Measurements from ENCODE around the gene WWP2. TPM values are rescaled to one million over a fixed set of nuclear protein-coding genes. Genes with fewer than 3 reads are reported as not detected.
A peak's percentile ranks its signal among the peaks of the same experiment; 100 is the strongest.

WWP2 gene
- total RNA-seq, 6 donors from 2014 or later = 59.5 to 125 (median 82.3) TPM

- Histone ChIP-seq H3K9me3 (no peaks in the 10 kb centered on the region), H3K27me3 (no peaks in the 10 kb centered on the region), H3K36me3 (peaks cover 0 to 23% (median 6%) of the 10 kb centered on the region in 4 donors), H3K4me3 (no peak overlapping the region), H3K4me1 (no peaks in the 10 kb centered on the region), H3K27ac (no peak overlapping the region)
- TF ChIP-seq POLR2AphosphoS5 (IDR thresholded peaks at IDR 0.05) (no peak), CTCF (IDR thresholded peaks at IDR 0.05) (no peak), POLR2A (IDR thresholded peaks at IDR 0.05) (no peak), EP300 (IDR thresholded peaks at IDR 0.05) (no peak)
- ATAC-seq (ENCODE audit: low FRiP score in 2 of 2) (no peak), DNase-seq (no peak)
- 86 to 88% methylated on average over 8 of the region's 8 CpGs for WGBS, 2 donors
Observed at GRCh38 chr16:69903865-69904415, 141.8 kb downstream of the WWP2 start.

DNA sequence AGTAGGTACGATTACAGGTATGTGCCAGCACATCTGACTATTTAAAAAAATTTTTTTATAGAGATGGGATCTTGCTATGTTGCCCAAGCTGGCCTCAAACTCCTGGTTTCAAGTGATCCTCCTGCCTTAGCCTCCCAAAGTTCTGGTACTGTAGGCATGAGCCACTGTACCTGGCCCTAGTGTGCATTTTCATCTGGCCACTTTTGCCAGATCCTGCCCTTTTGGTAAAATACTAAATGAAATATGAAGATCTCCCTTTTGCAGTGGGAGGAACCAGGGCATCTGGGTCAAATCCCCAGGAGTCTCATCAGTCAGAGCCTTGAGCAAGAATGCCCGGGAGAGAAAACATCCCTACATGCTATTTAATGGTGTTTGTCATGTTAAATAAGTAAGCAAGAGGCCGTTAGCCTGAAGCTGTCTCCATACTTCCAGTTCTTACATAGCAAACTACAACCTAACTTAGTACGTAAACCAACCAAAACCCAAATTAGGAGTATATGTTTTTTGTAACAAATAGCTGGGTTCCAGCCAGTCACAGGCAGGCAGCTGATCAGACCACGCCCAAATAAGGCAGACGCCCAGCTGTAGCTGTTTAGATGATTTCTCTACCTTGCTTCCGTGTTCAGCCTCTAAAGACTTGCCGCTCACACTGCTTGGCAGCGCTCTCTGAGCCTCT, 142.5 kb downstream of the WWP2 start:
- TF ChIP-seq CTCF (IDR thresholded peaks at IDR 0.05) = no peak
- no peak for TF ChIP-seq POLR2AphosphoS5 (IDR thresholded peaks at IDR 0.05)
- TF ChIP-seq EP300 (IDR thresholded peaks at IDR 0.05) = no peak
- TF ChIP-seq POLR2A (IDR thresholded peaks at IDR 0.05) = no peak

DNA sequence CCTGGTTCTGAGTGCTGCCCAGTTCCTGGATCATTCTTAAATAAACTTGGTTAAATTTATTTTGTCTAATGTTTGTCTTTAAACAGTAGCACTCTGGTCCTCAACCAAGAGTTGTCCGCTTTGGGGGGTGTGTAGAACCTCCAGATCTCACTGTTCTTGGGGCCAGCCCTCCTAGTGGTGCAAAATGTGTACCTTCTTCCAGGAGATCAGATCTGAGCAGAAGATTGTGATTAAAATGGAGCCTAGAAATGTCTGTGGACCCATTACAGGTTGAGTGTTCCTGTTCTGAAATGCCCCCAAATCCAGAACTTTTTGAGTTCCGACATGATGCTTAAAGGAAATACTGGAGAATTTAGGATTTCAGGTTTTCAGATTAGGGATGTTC, 143.0 kb downstream of the WWP2 start:
- Histone ChIP-seq H3K9me3 (no peaks in the 10 kb centered on the region), H3K27me3 (no peaks in the 10 kb centered on the region), H3K4me3 (no peak overlapping the region), H3K4me1 (no peaks in the 10 kb centered on the region), H3K36me3 (peaks cover 0 to 34% (median 11%) of the 10 kb centered on the region in 4 donors), H3K27ac (no peak overlapping the region)
- WGBS, 2 donors = 57 to 86% methylated on average over 2 of the region's 2 CpGs
- ATAC-seq (ENCODE audit: low FRiP score in 2 of 2) (no peak), DNase-seq (no peak)
- TF ChIP-seq POLR2AphosphoS5 (IDR thresholded peaks at IDR 0.05) = no peak
- no peak for TF ChIP-seq EP300 (IDR thresholded peaks at IDR 0.05)
- no peak for TF ChIP-seq POLR2A (IDR thresholded peaks at IDR 0.05)
- no peak for TF ChIP-seq CTCF (IDR thresholded peaks at IDR 0.05)

More for the DNA sequence above, 142.5 kb downstream of the WWP2 start:
- peak in 1 of 2 donors; percentile 58 for DNase-seq
- no peaks in the 10 kb centered on the region for H3K9me3 ChIP-seq
- H3K27ac ChIP-seq = no peak overlapping the region
- ATAC-seq (ENCODE audit: low FRiP score in 2 of 2) = no peak
- H3K27me3 ChIP-seq = no peaks in the 10 kb centered on the region
- WGBS, 2 donors = 68 to 89% methylated on average over 9 of the region's 9 CpGs
- H3K36me3 ChIP-seq = peaks cover 0 to 30% (median 11%) of the 10 kb centered on the region in 4 donors
- H3K4me3 ChIP-seq = no peak overlapping the region
- H3K4me1 ChIP-seq = no peaks in the 10 kb centered on the region

DNA sequence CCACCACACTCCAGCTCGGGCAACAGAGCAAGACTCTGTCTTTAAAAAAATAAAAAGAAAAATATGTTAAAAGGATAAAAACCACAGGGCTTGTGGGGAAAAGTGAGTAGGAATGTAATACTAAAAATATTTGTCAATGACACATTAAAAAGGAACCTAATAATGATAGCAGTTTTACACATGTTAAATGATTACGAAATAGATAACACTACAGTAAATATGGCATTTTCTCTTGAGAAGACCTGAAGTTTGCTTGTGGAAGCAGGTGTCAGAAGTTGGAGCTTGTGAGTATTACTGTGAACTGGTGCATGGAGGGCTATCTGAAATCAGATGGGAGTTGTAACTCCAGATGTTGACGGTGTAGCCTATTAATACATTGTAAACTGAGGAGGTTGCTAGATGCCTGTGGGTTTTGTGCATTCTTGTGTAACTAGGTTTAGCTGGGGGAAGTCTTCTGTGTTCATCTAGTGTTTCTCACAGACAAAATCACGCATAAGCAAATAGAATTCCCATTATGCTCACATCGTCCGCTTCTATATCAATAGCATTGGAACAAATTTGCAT, 144.8 kb downstream of the WWP2 start:
- ATAC-seq (ENCODE audit: low FRiP score in 2 of 2) (peak in 1 of 2 donors; percentile 62), DNase-seq (no peak)
- H3K27me3 ChIP-seq = no peaks in the 10 kb centered on the region
- 91 to 97% methylated on average over 6 of the region's 6 CpGs for WGBS, 2 donors
- no peak overlapping the region for H3K27ac ChIP-seq
- H3K4me1 ChIP-seq = no peaks in the 10 kb centered on the region
- TF ChIP-seq POLR2AphosphoS5 (IDR thresholded peaks at IDR 0.05) = no peak
- TF ChIP-seq EP300 (IDR thresholded peaks at IDR 0.05) = no peak
- TF ChIP-seq CTCF (IDR thresholded peaks at IDR 0.05) = no peak
- TF ChIP-seq POLR2A (IDR thresholded peaks at IDR 0.05) = no peak
- H3K36me3 ChIP-seq = peaks cover 0 to 42% (median 19%) of the 10 kb centered on the region in 4 donors
- H3K9me3 ChIP-seq = no peaks in the 10 kb centered on the region
- no peak overlapping the region for H3K4me3 ChIP-seq

Measured in upper lobe of left lung (tissue), 6 donors.